Fibroblast of skin of right biceps (primary cell): ENCODE measurements around the gene LYZ.

Source experiments
- DNase-seq: peaks from one replicate; pipeline ENCODE4 v3.0.0-alpha.2; 2013

The LYZ gene

DNA sequence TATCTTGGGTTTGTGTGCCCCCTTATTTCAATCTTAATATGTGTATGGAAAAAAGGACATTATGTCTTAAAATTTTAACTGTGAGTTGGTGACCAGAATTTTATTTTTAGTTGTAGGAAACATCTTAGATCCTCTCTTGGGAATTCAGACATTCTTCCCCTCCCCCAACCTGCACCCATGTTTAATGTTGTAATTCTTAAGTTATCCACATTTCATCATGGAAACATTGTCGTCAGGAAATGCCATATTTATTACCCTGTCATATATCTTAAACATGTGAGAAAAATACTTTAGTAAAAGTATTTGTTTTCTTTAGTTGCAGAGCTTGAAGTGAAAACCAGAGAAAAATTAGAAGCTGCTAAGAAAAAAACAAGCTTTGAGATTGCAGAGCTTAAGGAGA is 41.6 kb downstream of the LYZ start:
- DNase-seq = peak; percentile 72

DNA sequence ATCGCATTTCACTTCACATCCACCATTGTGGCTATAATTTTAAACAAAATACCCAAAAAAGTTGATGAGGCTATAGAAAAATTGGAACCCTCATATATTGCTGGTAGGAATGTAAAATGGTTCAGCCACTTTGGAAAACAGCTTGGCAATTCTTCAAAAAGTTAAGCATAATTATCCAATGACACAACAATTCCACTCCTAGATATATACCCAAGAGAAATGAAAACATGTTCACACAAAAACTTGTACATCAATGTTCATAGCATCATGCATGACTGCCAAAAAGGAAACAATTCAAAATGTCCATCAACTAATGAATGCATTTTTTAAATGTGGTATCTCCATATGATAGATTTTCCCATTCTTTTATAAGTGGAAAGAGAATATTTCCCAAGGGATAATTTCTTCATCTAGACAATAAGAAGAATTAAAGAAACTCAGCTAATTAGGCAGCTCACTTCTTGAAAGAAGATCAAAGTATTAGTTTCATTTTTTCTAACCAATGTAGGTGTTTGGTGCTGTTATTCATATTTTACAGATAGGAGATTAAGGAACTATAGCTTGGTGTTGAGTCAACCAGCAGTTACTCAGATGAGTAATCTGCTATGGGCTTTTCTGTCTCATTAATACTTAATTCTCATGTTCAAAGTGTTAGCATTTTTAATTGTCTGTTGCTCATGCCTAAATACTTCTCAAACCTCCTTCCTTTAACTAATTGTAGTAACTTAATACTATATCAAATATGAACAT is 44.2 kb downstream of the LYZ start:
- DNase-seq = peak; percentile 56

DNA sequence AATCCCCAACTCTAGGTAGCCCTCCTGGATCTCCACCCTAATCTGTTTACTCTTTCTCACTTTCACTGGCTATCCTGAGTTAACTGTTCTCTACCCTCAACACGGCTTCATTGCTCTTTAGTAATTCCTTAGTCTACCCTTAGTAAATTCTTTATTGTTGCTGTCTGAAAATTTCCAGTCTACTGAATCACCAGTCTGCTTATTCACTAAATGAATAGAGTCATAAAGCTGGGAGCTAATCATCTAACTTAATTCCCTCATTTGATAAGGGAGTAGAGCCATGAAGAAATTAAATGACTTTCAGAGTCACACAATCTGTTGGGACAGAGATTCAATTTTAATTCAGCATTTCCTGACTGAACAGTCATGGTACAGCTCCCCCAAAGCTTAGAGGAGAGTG is 47.9 kb downstream of the LYZ start:
- DNase-seq = peak; percentile 12

DNA sequence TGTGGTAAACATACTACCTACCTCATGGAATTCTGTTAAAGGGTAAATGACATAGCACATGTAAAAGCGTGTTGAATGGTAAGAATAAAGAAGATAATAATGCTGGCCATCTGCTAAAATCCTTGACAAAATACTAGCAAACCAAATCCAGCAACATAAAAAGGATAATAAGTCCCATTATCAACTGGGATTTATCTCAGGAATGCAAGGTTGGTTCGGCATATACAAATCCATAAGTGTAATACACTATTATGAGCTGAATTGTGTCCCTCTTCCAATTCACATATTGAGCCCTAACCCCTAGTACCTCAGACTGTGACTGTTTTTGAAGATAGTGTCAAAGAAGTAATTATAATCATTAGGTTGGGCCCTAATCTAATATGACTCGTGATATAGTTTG is 48.8 kb downstream of the LYZ start:
- DNase-seq = no peak

DNA sequence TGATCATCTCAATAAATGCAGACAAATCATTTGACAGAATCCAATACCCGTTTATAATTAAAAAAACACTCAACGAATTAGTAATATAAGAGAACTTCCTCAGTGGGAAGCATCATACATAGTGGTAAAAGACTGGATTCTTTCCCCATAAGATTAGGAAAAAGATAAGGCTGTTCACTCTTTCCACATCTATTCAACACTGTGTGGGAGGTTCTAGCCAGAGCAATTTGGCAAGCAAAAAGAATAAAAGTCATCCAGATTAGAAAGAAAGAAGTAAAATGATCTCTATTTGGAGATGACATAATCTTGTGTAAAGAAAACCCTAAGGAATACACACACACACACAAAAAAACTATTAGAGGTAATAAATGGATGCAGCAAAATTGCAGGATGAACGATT is 49.8 kb downstream of the LYZ start:
- DNase-seq = peak; percentile 39

DNA sequence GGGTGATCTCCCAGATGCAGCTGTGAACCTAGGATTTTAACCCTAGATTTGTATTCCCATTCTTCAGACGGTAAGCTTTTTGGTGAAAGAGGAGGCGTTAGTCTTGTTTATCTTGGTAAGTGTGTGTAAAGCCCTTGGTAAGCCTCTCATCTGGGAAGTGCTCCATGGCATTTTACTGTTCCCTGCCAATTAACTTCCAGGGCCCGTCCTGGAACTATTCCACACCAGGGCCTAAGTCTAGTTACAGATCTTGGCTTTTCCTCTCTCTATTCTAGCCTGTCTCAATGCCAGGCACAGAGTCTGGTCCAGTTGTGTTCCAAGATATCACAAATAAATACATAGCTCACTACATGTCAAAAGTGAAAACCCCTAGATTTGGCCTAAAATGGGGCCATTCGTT is 53.8 kb downstream of the LYZ start:
- DNase-seq = no peak
